D721Med (cell line): ENCODE results near the gene RAN.

Source experiments
- DNase-seq: peaks from one replicate; pipeline ENCODE4 v3.0.0; 2011; ENCODE audit warnings: low spot score; ENCODE audit not compliant: insufficient read length
- FAIRE-seq: peaks from 2 replicates; lab custom pipeline; 2011; peaks lifted over from hg19 to GRCh38; lab: Jason Lieb, UNC
- CTCF ChIP-seq: IDR thresholded peaks from 2 replicates; pipeline ENCODE4 v1.5.1; 2012; ENCODE audit warnings: mild to moderate bottlenecking, control low read depth; ENCODE audit not compliant: insufficient read depth; ENCODE audit errors: missing control alignments

Gene RAN

GRCh38 chr12:130871286-130872178, at the start of gene RAN:
Gene RAN, plus strand, starts transcription at chr12:130872066. Its CDS starts 528 bp downstream, at chr12:130872594.
- DNase-seq (peak; percentile 92), FAIRE-seq (no peak)
- no peak for TF ChIP-seq CTCF

- DNase-seq = no peak
- no peak for TF ChIP-seq CTCF
- FAIRE-seq = no peak
These were observed 46.1 kb upstream of the RAN start for GRCh38 chr12:130825771-130826150.

- DNase-seq (peak; percentile 45), FAIRE-seq (no peak)
These were observed 45.6 kb upstream of the RAN start for GRCh38 chr12:130826151-130826801.

GRCh38 chr12:130827432-130827831, 44.4 kb upstream of the RAN start:
- no peak for DNase-seq
- no peak for TF ChIP-seq CTCF
- FAIRE-seq = no peak

More at GRCh38 chr12:130826151-130826801, 45.6 kb upstream of the RAN start:
- TF ChIP-seq CTCF = peak; percentile 54

GRCh38 chr12:130828895-130829294, 43.0 kb upstream of the RAN start:
- FAIRE-seq (no peak), DNase-seq (no peak)
- TF ChIP-seq CTCF = no peak

GRCh38 chr12:130829391-130830245, 42.2 kb upstream of the RAN start:
- DNase-seq = no peak
- no peak for FAIRE-seq
- TF ChIP-seq CTCF = no peak
